Activated naive CD4-positive, alpha-beta T cell treated with anti-CD3 and anti-CD28 coated beads, Interleukin-2, amount 50 U/mL, for 24 hours (primary cell): ENCODE results near the gene ENG.

ENCODE experiments used
- H3K27ac Mint-ChIP-seq: one replicate; pipeline ENCODE4 v1.8.0; 2021; ENCODE audit warnings: mild to moderate bottlenecking, mixed read lengths
- H3K27me3 Mint-ChIP-seq: one replicate; pipeline ENCODE4 v1.8.0; 2021; ENCODE audit warnings: mixed read lengths
- H3K36me3 Mint-ChIP-seq: one replicate; pipeline ENCODE4 v1.8.0; 2021; ENCODE audit warnings: mixed read lengths
- H3K4me1 Mint-ChIP-seq: one replicate; pipeline ENCODE4 v1.8.0; 2021; ENCODE audit warnings: mixed read lengths
- H3K4me3 Mint-ChIP-seq: one replicate; pipeline ENCODE4 v1.8.0; 2021; ENCODE audit warnings: mild to moderate bottlenecking, mixed read lengths
- H3K9me3 Mint-ChIP-seq: one replicate; pipeline ENCODE4 v1.8.0; 2021; ENCODE audit warnings: mixed read lengths

The ENG gene

DNA sequence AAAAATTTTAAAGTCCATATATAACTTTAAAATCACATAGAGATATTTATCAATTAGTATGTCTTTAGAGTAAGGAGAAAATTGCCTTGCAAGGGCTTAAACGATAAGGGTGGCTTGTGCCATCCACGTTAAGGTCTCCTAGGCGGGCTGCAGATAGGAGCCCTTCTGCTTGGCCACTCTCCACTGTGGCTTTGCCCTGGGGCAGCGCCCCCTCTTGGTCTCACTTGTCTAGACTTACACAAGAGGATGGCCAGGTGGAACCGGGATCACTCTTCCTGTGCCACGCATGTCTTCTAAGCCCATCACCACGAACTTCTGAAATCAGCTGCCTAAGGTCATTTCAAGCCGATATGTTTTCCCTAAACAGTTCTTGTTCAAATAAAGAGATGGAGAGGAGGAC lies 48.8 kb downstream of the ENG start:
- Mint-ChIP-seq H3K4me3 (no peak overlapping the region), H3K36me3 (peaks cover 6% of the 10 kb centered on the region), H3K27me3 (no peaks in the 10 kb centered on the region), H3K9me3 (no peaks in the 10 kb centered on the region), H3K27ac (no peak overlapping the region), H3K4me1 (peaks cover 20% of the 10 kb centered on the region)

GRCh38 chr9:127803507-127804352 lies 50.7 kb downstream of the ENG start:
- H3K9me3 Mint-ChIP-seq: no peaks in the 10 kb centered on the region
- H3K4me1 Mint-ChIP-seq: peaks cover 20% of the 10 kb centered on the region
- peaks cover 6% of the 10 kb centered on the region for H3K36me3 Mint-ChIP-seq
- H3K27me3 Mint-ChIP-seq: no peaks in the 10 kb centered on the region
- peak overlapping the region; percentile 94 for H3K4me3 Mint-ChIP-seq
- H3K27ac Mint-ChIP-seq: peak overlapping the region; percentile 95

DNA sequence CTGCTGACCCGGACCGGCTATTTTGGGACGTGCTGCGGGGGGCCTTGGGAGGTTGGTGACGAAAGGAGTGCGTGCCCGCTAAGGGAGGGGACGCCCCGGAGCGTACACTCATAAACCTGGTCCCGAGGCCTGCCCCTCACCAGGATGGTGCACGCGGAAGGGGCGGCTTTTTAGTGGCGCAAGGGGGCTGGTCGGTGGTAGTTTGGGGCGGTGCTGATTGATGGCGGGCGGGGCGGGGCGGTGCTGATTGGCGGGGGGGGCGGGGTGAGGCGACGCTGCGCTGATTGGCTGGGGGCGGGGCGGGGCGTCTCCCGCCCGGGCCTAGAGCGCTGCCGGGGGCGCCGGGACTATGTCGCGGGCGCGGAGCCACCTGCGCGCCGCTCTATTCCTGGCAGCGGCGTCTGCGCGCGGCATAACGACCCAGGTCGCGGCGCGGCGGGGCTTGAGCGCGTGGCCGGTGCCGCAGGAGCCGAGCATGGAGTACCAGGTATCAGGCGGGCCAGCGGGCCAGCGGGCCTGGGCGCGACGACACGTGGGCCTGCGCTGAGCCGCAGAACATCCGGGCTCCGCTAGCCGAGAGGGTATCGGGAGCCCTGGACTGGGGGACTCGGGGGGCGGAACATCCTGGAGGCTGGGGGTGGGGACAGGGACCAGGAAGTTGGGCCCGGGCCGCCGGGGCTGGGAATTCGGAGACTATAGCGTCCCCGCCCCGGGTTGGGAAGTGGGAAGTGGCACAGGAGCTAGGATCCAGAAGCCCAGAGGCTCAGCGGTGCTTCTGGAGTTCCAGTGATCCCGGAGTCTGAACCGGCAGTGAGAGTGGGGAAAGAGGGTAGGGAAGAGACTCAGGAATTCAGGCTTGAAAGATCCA lies 51.6 kb downstream of the ENG start, which contains the start of gene FPGS:
Gene FPGS (plus strand): TSS at position 307 of the 868 bp plus-strand sequence. CDS start 43 bp downstream, at position 350.
- Mint-ChIP-seq H3K4me3 (peak within 1 kb of the TSS; percentile 94), H3K27ac (peak within 1 kb of the TSS; percentile 95), H3K4me1 (peaks cover 21% of the 10 kb centered on the region), H3K27me3 (no peaks in the 10 kb centered on the region), H3K36me3 (peaks cover 6% of the 10 kb centered on the region), H3K9me3 (no peaks in the 10 kb centered on the region)

- no peaks in the 10 kb centered on the region for H3K9me3 Mint-ChIP-seq
- peak overlapping the region; percentile 93 for H3K27ac Mint-ChIP-seq
- H3K36me3 Mint-ChIP-seq: peaks cover 6% of the 10 kb centered on the region
- H3K4me1 Mint-ChIP-seq: peaks cover 27% of the 10 kb centered on the region
- peak overlapping the region; percentile 94 for H3K4me3 Mint-ChIP-seq
- no peaks in the 10 kb centered on the region for H3K27me3 Mint-ChIP-seq
Observed at GRCh38 chr9:127801955-127802575, 52.4 kb downstream of the ENG start.

DNA sequence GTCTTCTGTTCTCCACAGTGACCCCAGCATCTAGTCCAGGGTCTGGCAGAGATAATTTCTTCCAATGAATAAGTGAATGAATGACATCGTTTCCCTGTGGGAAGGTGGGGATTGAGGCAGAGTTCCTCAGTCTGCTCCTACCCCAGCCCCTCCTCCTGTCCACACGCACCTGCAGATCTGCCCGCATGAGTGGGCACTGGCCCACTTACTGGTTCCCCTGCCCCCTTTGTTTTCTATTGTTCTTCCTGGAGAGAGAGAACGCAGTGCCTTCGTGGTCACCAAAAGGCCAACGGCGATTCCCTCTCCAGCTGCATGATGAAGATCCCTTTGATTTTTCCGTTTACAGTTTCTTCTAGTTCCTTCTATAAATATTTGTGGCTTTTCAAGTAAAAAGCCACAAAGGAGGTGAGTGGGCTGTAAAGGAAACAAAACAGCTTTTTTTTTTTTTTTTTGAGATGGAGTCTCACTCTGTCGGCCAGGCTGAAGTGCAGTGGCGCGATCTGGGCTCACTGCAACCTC lies 57.5 kb downstream of the ENG start:
- H3K4me3 Mint-ChIP-seq: peak overlapping the region; percentile 53
- H3K27me3 Mint-ChIP-seq: no peaks in the 10 kb centered on the region
- H3K27ac Mint-ChIP-seq: peak overlapping the region; percentile 70
- H3K4me1 Mint-ChIP-seq: peaks cover 32% of the 10 kb centered on the region
- H3K36me3 Mint-ChIP-seq: no peaks in the 10 kb centered on the region
- no peaks in the 10 kb centered on the region for H3K9me3 Mint-ChIP-seq

DNA sequence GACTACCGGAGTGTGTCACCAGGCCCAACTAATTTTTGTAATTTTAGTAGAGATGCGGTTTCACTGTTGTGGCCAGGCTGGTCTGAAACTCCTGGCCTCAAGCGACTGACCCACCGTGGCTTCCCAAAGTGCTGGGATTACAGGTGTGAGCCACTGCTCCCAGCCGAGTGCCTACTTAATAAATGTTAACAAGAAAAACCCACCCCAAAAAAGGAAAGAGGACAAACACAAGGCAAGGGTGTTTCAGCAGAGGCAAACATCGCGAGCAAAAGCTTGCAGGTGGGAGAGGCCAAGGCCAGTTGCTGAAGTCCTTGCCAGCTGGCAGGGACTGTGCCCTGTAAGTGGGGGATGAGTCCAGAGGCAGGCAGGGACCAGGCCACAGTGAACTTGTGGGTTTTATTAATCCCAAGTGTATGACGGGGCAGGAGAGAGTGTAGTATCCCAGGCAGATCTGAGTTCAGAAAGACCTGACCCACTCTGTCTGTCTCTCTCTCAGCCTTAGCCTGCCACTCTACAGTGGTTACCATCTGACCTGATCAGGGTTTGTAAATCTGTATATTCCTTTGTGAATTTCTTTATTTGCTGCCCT lies 58.1 kb downstream of the ENG start:
- peaks cover 29% of the 10 kb centered on the region for H3K4me1 Mint-ChIP-seq
- H3K4me3 Mint-ChIP-seq: peak overlapping the region; percentile 53
- peak overlapping the region; percentile 70 for H3K27ac Mint-ChIP-seq
- no peaks in the 10 kb centered on the region for H3K9me3 Mint-ChIP-seq
- H3K27me3 Mint-ChIP-seq: no peaks in the 10 kb centered on the region
- H3K36me3 Mint-ChIP-seq: no peaks in the 10 kb centered on the region

- H3K4me3 Mint-ChIP-seq: no peak overlapping the region
- no peak overlapping the region for H3K27ac Mint-ChIP-seq
- H3K27me3 Mint-ChIP-seq: no peaks in the 10 kb centered on the region
- no peaks in the 10 kb centered on the region for H3K9me3 Mint-ChIP-seq
- H3K4me1 Mint-ChIP-seq: peaks cover 34% of the 10 kb centered on the region
- peaks cover 7% of the 10 kb centered on the region for H3K36me3 Mint-ChIP-seq
Observed at GRCh38 chr9:127794001-127794791, 60.3 kb downstream of the ENG start.

GRCh38 chr9:127793093-127793708 lies 61.3 kb downstream of the ENG start:
- no peaks in the 10 kb centered on the region for H3K27me3 Mint-ChIP-seq
- peak overlapping the region; percentile 92 for H3K27ac Mint-ChIP-seq
- peaks cover 12% of the 10 kb centered on the region for H3K36me3 Mint-ChIP-seq
- H3K4me1 Mint-ChIP-seq: peaks cover 43% of the 10 kb centered on the region
- no peaks in the 10 kb centered on the region for H3K9me3 Mint-ChIP-seq
- no peak overlapping the region for H3K4me3 Mint-ChIP-seq

DNA sequence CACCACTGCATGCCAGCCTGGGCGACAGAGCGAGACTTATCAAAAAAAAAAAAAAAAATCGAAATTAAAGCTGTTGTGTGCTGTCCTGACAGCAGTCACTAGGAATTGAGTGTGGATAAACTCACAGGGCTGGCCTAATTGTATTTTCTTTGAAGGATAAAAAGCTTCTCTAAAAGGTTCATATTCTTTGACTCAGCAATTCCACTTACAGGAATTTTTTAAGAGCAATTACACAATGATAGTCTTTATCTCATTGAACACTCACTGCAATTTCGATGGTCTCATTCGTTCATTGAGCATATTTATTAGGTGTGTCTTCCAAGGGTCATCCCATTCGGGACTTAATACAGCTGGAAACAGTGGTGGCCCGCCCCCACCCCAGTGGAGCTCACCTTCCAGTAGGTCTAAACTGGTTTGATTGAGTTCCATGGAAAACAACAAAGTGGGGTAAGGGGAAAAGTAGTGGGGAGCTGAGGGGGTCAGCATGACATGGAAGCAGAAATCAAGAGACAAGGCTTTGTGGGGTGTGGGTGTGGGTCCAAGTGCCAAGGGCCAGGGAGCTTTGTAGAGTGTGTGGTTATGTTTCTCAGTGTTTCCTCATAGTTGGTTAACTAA lies 61.9 kb downstream of the ENG start:
- H3K27me3 Mint-ChIP-seq: no peaks in the 10 kb centered on the region
- peaks cover 44% of the 10 kb centered on the region for H3K4me1 Mint-ChIP-seq
- peaks cover 12% of the 10 kb centered on the region for H3K36me3 Mint-ChIP-seq
- no peaks in the 10 kb centered on the region for H3K9me3 Mint-ChIP-seq
- peak overlapping the region; percentile 76 for H3K27ac Mint-ChIP-seq
- no peak overlapping the region for H3K4me3 Mint-ChIP-seq

DNA sequence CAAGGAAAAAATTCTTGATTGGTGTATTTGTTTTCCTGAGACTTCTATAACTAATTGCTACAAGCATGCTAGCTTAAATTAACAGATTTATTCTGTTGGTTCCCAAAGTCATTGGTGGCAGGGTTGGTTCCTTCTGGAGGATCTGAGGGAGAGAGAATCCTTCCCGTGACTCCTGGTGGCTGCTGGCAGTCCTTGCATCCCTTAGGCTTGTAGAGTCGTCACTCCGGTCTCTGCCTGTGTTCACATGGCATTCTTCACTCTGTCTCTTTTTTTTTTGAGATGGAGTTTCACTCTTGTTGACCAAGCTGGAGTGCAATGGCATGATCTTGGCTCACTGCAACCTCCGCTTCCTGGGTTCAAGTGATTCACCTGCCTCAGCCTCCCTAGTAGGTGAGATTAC lies 63.4 kb downstream of the ENG start:
- Mint-ChIP-seq H3K36me3 (peaks cover 14% of the 10 kb centered on the region), H3K27ac (no peak overlapping the region)

GRCh38 chr9:127790094-127790855 lies 64.2 kb downstream of the ENG start:
- H3K4me1 Mint-ChIP-seq: peaks cover 38% of the 10 kb centered on the region
- H3K9me3 Mint-ChIP-seq: no peaks in the 10 kb centered on the region
- H3K4me3 Mint-ChIP-seq: no peak overlapping the region
- H3K27ac Mint-ChIP-seq: no peak overlapping the region
- peaks cover 14% of the 10 kb centered on the region for H3K36me3 Mint-ChIP-seq
- no peaks in the 10 kb centered on the region for H3K27me3 Mint-ChIP-seq

More for the DNA sequence above, 63.4 kb downstream of the ENG start:
- Mint-ChIP-seq H3K9me3 (no peaks in the 10 kb centered on the region), H3K4me3 (no peak overlapping the region), H3K27me3 (no peaks in the 10 kb centered on the region), H3K4me1 (peaks cover 42% of the 10 kb centered on the region)

DNA sequence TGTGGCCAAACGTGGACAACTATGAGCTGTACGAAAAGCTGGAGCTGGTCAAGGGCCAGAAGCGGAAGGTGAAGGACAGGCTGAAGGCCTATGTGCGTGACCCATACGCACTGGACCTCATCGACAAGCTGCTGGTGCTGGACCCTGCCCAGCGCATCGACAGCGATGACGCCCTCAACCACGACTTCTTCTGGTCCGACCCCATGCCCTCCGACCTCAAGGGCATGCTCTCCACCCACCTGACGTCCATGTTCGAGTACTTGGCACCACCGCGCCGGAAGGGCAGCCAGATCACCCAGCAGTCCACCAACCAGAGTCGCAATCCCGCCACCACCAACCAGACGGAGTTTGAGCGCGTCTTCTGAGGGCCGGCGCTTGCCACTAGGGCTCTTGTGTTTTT lies 65.3 kb downstream of the ENG start:
- Mint-ChIP-seq H3K4me1 (peaks cover 45% of the 10 kb centered on the region), H3K27me3 (no peaks in the 10 kb centered on the region), H3K27ac (peak overlapping the region; percentile 23), H3K4me3 (no peak overlapping the region), H3K36me3 (peaks cover 14% of the 10 kb centered on the region), H3K9me3 (no peaks in the 10 kb centered on the region)

DNA sequence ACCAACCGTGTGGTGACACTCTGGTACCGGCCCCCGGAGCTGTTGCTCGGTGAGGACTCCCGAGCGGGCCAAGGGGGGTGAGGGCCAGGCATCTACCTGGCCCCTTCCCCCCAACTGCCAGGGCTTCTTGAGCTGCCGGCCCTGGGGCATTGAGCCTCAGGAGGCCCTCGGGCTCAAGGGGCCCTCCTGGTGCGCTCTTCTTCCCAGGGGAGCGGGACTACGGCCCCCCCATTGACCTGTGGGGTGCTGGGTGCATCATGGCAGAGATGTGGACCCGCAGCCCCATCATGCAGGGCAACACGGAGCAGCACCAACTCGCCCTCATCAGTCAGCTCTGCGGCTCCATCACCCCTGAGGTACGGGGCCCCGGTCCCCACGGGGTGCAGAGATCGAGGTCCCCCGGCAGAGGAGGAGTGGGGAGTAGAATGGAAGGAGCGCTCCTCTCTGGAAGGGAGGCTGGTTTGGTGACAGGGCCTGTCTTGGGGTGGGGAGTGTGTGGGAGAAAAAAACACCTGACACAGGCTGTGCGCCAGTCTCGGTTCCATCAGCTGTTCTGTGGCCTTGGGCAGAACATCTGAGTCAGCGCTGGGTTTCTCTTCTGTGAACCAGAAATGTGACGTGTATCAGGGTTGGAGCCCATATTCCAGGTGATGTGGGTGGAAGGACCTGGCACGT lies 66.0 kb downstream of the ENG start:
- Mint-ChIP-seq H3K36me3 (peaks cover 14% of the 10 kb centered on the region), H3K4me3 (peak overlapping the region; percentile 49), H3K27ac (peak overlapping the region; percentile 84)

More for the DNA sequence above, 66.0 kb downstream of the ENG start:
- Mint-ChIP-seq H3K27me3 (no peaks in the 10 kb centered on the region), H3K9me3 (no peaks in the 10 kb centered on the region), H3K4me1 (peaks cover 52% of the 10 kb centered on the region)
